ENCODE results near the gene JAK2.
"Not testable (repeated sequence)": the region's sequence is repeated elsewhere in the genome, so short reads cannot be mapped to it uniquely, and the experiment has no call there.

JAK2 gene

GRCh38 chr9:4982721-4983482 is 2.2 kb upstream of the JAK2 start:
- DNase-seq = no peak

- no peak for DNase-seq
Observed at GRCh38 chr9:4983601-4984165, 1.4 kb upstream of the JAK2 start.

GRCh38 chr9:4984171-4984620 is 876 bp upstream of the JAK2 start:
- no peak for DNase-seq

GRCh38 chr9:4985386-4986266 is 554 bp downstream of the JAK2 start:
- no peak for DNase-seq

GRCh38 chr9:4986296-4986695 is 1.2 kb downstream of the JAK2 start:
- no peak for DNase-seq

- no peak for DNase-seq
Observed at GRCh38 chr9:4986783-4987182, 1.7 kb downstream of the JAK2 start.

- peak; percentile 6 for DNase-seq
Observed at GRCh38 chr9:4987961-4988421, 2.9 kb downstream of the JAK2 start.

GRCh38 chr9:4992872-4993271 is 7.8 kb downstream of the JAK2 start:
- DNase-seq = no peak

GRCh38 chr9:4994166-4994890 is 9.3 kb downstream of the JAK2 start:
- no peak for DNase-seq

- DNase-seq = no peak
Observed at GRCh38 chr9:4997196-4997595, 12.1 kb downstream of the JAK2 start.

GRCh38 chr9:4997631-4998030 is 12.6 kb downstream of the JAK2 start:
- DNase-seq = no peak

GRCh38 chr9:5002811-5003210 is 17.7 kb downstream of the JAK2 start:
- DNase-seq = no peak

GRCh38 chr9:5004481-5004880 is 19.4 kb downstream of the JAK2 start:
- no peak for DNase-seq

- DNase-seq = no peak
Observed at GRCh38 chr9:5008202-5008601, 23.1 kb downstream of the JAK2 start.

- DNase-seq = no peak
Observed at GRCh38 chr9:5013374-5013773, 28.3 kb downstream of the JAK2 start.

GRCh38 chr9:5015934-5016333 is 30.9 kb downstream of the JAK2 start:
- no peak for DNase-seq

GRCh38 chr9:5025416-5025815 is 40.3 kb downstream of the JAK2 start:
- DNase-seq = no peak

GRCh38 chr9:5031941-5032340 is 46.9 kb downstream of the JAK2 start:
- not testable (repeated sequence) for DNase-seq

- no peak for DNase-seq
Observed at GRCh38 chr9:5040730-5041389, 55.8 kb downstream of the JAK2 start.

- DNase-seq = no peak
Observed at GRCh38 chr9:5041390-5042115, 56.5 kb downstream of the JAK2 start.

GRCh38 chr9:5042661-5043178 is 57.6 kb downstream of the JAK2 start:
- DNase-seq = no peak
